Esophagus muscularis mucosa (tissue), 4 donors: ENCODE data around the gene SCTR. TPM values are rescaled to one million over a fixed set of nuclear protein-coding genes. Genes with fewer than 3 reads are reported as not detected.

Experiments
- DNase-seq: peaks from one replicate; pipeline ENCODE4 v3.0.0-alpha.2; 2017; ENCODE audit errors: extremely low spot score
- H3K27ac ChIP-seq, 4 donors: fragments of 200-600 bp; sonication (generic); replicated peaks in 1 of 4; 1 replicate in 3 of 4; 2 replicates in 1 of 4; pipeline ENCODE4 v1.5.1; 2016 to 2019; ENCODE audit warnings: mild to moderate bottlenecking in 1 of 4
- H3K27me3 ChIP-seq, 4 donors: fragments of 200-600 bp; sonication (generic); one replicate each; pipeline versions ENCODE4 v1.5.1 to v1.6.0; 2016 to 2019
- H3K36me3 ChIP-seq, 4 donors: fragments of 200-600 bp; sonication (generic); one replicate each; pipeline ENCODE4 v1.5.1; 2016 to 2019
- H3K4me1 ChIP-seq, 4 donors: fragments of 200-600 bp; sonication (generic); one replicate each; pipeline ENCODE4 v1.5.1; 2016 to 2019
- H3K4me3 ChIP-seq, 4 donors: fragments of 200-600 bp; sonication (generic); 1 replicate in 2 of 4; 2 replicates in 2 of 4; pipeline ENCODE4 v1.5.1; 2016 to 2019; ENCODE audit warnings: mild to moderate bottlenecking in 4 of 4, moderate library complexity in 1 of 4
- H3K9me3 ChIP-seq, 4 donors: fragments of 200-600 bp; sonication (generic); 1 replicate in 3 of 4; 2 replicates in 1 of 4; pipeline ENCODE4 v1.5.1; 2016 to 2019
- EP300 ChIP-seq: sonication (generic); formaldehyde crosslinking; IDR thresholded peaks from one replicate; pipeline ENCODE4 v1.6.1; 2017; ENCODE audit warnings: antibody characterized with exemption
- POLR2A ChIP-seq: fragments of 450-650 bp; IDR thresholded peaks from one replicate; pipeline ENCODE4 v1.6.1; 2017; ENCODE audit warnings: antibody characterized with exemption, moderate library complexity, mild to moderate bottlenecking, low read depth
- POLR2AphosphoS5 ChIP-seq, 2 donors: sonication (generic); formaldehyde crosslinking; IDR thresholded peaks; one replicate each; pipeline ENCODE4 v1.6.1; 2017; ENCODE audit warnings: antibody characterized with exemption in 2 of 2
- WGBS: methylation state at CpG from one replicate; pipeline ENCODE4 v1.1.5; 2018; 5-methylcytosine and 5-hydroxymethylcytosine counted together
- intact Hi-C: fragments of 100-400 bp; cut with DNase I; formaldehyde crosslinking; loops from one replicate; pipeline ENCODE4 v1.15.1; 2023
- total RNA-seq, 4 donors: library from RNA; depleted of rRNA; stranded (reverse); fragments of >200 nt; gene quantifications; one replicate each; pipeline versions ENCODE4 v1.1.0 to v1.2.1, GENCODE V29; 2016
- TF ChIP-seq, protein P1 (sequence below), 3 experiments: fragments of 200-600 bp in 2 of 3; fragments of 450-650 bp in 1 of 3; sonication (generic) in 2 of 3; IDR thresholded peaks; one replicate each; pipeline ENCODE4 v1.5.1; 2017 to 2019; ENCODE audit warnings: antibody characterized with exemption in 3 of 3, mild to moderate bottlenecking in 2 of 3, moderate library complexity in 1 of 3

The SCTR gene
- total RNA-seq, 4 donors from 2014 or later = not detected

DNA sequence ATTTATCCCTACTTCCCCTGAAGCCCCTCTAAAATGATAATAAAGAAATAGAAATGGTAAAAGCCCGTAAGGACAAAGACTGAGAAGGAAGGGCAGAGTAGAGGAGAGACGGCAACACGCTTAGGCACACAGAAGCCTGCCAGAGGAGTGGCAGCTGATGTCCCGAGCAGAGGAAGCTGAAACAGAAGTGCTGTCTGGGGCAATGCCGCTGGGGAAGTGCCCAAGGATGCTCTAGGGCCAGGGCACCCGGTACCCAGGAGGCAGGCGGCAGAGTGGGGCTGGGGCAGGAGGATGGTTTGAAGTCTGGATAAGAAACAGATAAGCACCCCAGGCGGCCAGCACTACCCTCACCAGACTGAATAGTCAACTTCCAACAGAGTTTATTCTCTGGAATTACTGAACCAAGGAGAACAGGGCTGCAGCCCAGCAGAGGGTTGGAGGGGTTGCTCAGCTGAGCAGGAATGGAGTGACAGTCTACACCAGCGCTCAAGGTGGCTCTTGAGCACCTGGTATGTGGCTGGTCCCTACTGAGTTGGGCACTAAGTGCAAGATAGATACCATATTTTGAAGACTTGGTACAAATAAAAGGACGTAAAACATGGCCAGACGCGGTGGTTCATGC is 70.2 kb downstream of the SCTR start:
- no peak overlapping the region for H3K4me3 ChIP-seq
- no peaks in the 10 kb centered on the region for H3K4me1 ChIP-seq
- H3K9me3 ChIP-seq = no peaks in the 10 kb centered on the region
- H3K27me3 ChIP-seq = peaks cover 0 to 39% (median 0%) of the 10 kb centered on the region in 4 donors
- no peak overlapping the region for H3K27ac ChIP-seq
- DNase-seq = no peak
- intact Hi-C loops = no loop called here
- TF ChIP-seq POLR2AphosphoS5 (IDR thresholded peaks at IDR 0.05) (no peak), EP300 (no peak), POLR2A (no peak)
- TF ChIP-seq, protein P1, sequence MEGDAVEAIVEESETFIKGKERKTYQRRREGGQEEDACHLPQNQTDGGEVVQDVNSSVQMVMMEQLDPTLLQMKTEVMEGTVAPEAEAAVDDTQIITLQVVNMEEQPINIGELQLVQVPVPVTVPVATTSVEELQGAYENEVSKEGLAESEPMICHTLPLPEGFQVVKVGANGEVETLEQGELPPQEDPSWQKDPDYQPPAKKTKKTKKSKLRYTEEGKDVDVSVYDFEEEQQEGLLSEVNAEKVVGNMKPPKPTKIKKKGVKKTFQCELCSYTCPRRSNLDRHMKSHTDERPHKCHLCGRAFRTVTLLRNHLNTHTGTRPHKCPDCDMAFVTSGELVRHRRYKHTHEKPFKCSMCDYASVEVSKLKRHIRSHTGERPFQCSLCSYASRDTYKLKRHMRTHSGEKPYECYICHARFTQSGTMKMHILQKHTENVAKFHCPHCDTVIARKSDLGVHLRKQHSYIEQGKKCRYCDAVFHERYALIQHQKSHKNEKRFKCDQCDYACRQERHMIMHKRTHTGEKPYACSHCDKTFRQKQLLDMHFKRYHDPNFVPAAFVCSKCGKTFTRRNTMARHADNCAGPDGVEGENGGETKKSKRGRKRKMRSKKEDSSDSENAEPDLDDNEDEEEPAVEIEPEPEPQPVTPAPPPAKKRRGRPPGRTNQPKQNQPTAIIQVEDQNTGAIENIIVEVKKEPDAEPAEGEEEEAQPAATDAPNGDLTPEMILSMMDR (IDR thresholded peaks at IDR 0.05) = no peak
- WGBS = 77% methylated on average over 12 of the region's 12 CpGs
- H3K36me3 ChIP-seq = no peaks in the 10 kb centered on the region

DNA sequence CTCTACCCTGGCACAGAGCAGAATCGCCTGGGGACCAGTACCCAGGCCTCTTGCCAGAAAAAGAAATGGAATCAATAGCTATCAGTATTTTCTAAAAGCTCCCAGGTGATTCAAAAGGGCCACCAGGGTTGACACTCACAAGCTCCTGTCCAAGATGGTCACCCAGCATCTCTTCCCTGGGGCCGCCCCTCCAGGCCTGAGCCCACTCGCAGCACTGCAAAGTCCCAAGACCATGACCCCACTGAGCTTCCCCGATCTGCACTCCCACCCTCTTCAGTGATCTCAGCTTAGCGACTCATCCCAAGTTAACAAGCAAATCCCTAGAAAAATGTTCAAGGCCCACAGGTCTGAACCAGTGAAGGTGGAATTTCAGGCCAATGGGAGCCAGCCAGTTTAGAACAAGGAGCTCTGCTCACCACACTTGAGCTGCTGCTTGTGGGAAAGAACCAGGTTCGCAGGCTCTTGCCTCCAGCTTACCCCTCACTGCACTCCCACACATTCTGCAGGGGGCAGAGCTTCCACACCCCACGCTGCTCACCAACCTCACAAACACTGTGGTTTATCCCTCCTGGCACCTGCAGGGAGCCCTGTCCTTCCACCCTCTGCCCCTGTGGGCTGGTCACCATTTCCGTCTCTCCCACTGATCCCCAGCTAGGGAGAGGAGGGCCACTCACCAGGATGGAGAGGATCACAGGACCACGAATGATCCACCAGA is 72.8 kb downstream of the SCTR start:
- H3K9me3 ChIP-seq = no peaks in the 10 kb centered on the region
- no peak overlapping the region for H3K27ac ChIP-seq
- intact Hi-C loops = no loop called here
- TF ChIP-seq, protein P1 (IDR thresholded peaks at IDR 0.05) = no peak
- TF ChIP-seq EP300 (no peak), POLR2AphosphoS5 (IDR thresholded peaks at IDR 0.05) (no peak), POLR2A (no peak)
- whole genome bisulfite sequencing = 90% methylated on average over 9 of the region's 9 CpGs
- no peak for DNase-seq
- no peaks in the 10 kb centered on the region for H3K4me1 ChIP-seq
- no peaks in the 10 kb centered on the region for H3K36me3 ChIP-seq
- peaks cover 0 to 49% (median 0%) of the 10 kb centered on the region in 4 donors for H3K27me3 ChIP-seq
- no peak overlapping the region for H3K4me3 ChIP-seq

DNA sequence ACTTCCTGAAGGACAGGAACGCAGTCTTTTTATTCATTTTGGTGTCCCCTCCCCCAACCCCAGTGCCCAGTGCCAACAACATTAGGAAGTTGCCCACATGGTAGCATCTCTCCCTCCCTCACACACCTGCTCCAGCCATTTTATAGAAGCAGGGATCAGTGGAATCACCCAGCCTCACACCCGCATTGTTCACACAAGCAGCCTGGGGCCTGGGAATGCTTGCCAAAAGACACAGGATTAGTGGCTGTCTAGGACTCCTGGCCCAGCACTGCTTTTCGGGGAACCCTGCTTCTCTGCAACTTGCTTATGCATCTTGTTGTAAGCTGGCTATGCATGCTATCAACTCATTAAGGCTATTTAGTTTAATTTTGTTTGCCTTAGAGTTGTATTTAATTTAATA is 74.8 kb downstream of the SCTR start:
- no peak for TF ChIP-seq EP300
- no peak for TF ChIP-seq POLR2A
- TF ChIP-seq, protein P1 (IDR thresholded peaks at IDR 0.05) = no peak
- TF ChIP-seq POLR2AphosphoS5 (IDR thresholded peaks at IDR 0.05) = no peak
- intact Hi-C loops = no loop called here
- Histone ChIP-seq H3K27ac (no peak overlapping the region), H3K4me3 (no peak overlapping the region), H3K9me3 (no peaks in the 10 kb centered on the region), H3K27me3 (peaks cover 0 to 52% (median 0%) of the 10 kb centered on the region in 4 donors), H3K4me1 (no peaks in the 10 kb centered on the region), H3K36me3 (no peaks in the 10 kb centered on the region)
- WGBS = 77% methylated on average over 3 of the region's 3 CpGs
- DNase-seq = no peak

DNA sequence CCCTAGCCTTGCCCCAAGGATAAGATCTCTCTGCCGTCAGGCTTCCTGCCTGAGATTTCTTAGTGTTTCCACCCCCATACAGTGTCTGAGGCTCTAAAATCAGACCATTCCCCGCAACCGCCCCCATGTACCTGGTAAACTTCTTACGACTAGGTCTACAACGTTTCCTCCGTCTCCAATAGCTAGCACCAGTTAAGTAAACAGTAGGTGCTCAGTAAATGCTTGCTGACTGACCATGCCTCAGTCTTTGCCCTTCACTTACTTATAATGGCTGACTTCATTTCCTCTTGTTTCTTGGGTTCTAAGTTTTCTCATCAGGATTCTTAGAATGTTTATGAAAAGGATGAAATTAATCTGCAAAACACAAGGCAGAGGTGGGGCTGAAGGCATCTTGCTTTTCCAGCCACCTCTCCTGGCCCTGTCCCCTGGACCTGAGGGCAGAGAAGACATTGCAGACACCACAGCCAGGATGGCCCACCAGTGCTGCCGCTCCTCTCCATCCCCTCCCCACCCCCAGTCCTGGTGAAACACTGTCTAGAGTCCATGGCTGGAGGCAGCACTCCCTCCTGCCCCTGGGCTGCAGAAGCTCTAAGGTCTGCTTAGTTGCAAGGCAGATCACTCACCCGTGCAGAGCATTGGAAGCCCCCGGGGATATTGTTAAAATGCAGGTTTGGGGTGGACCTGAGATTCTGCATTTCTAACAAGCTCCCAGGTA is 75.7 kb downstream of the SCTR start:
- no peak overlapping the region for H3K4me3 ChIP-seq
- DNase-seq = no peak
- H3K27me3 ChIP-seq = peaks cover 0 to 46% (median 0%) of the 10 kb centered on the region in 4 donors
- H3K9me3 ChIP-seq = no peaks in the 10 kb centered on the region
- 77% methylated on average over 9 of the region's 9 CpGs for WGBS
- TF ChIP-seq EP300 = no peak
- TF ChIP-seq, protein P1 (IDR thresholded peaks at IDR 0.05) = no peak
- no peak for TF ChIP-seq POLR2AphosphoS5 (IDR thresholded peaks at IDR 0.05)
- no peak for TF ChIP-seq POLR2A
- no peaks in the 10 kb centered on the region for H3K4me1 ChIP-seq
- no peaks in the 10 kb centered on the region for H3K36me3 ChIP-seq
- H3K27ac ChIP-seq = no peak overlapping the region
- intact Hi-C loops = no loop called here
